ENCODE data around the gene ASXL2. TPM values are rescaled to one million over a fixed set of nuclear protein-coding genes. Genes with fewer than 3 reads are reported as not detected.

ASXL2 gene
- total RNA-seq, 1 donor from 2014 or later: 36.6 TPM

- no peak for DNase-seq (ENCODE audit: low spot score)
These were observed 71.3 kb downstream of the ASXL2 start for GRCh38 chr2:25806941-25807340.

GRCh38 chr2:25805987-25806386, 72.3 kb downstream of the ASXL2 start:
- no peak for DNase-seq (ENCODE audit: low spot score)

- no peak for DNase-seq (ENCODE audit: low spot score)
These were observed 73.9 kb downstream of the ASXL2 start for GRCh38 chr2:25804338-25804737.

GRCh38 chr2:25799301-25799700, 79.0 kb downstream of the ASXL2 start:
- no peak for DNase-seq (ENCODE audit: low spot score)

- no peak for DNase-seq (ENCODE audit: low spot score)
These were observed 80.4 kb downstream of the ASXL2 start for GRCh38 chr2:25797620-25798488.

- no peak for DNase-seq (ENCODE audit: low spot score)
These were observed 83.6 kb downstream of the ASXL2 start for GRCh38 chr2:25794544-25795276.

- DNase-seq (ENCODE audit: low spot score): no peak
These were observed 88.1 kb downstream of the ASXL2 start for GRCh38 chr2:25790074-25790790.

GRCh38 chr2:25788457-25788856, 89.8 kb downstream of the ASXL2 start:
- no peak for DNase-seq (ENCODE audit: low spot score)

GRCh38 chr2:25787020-25787419, 91.3 kb downstream of the ASXL2 start:
- DNase-seq (ENCODE audit: low spot score): no peak

GRCh38 chr2:25784404-25784803, 93.9 kb downstream of the ASXL2 start:
- no peak for DNase-seq (ENCODE audit: low spot score)

GRCh38 chr2:25777077-25777476, 101.2 kb downstream of the ASXL2 start:
- DNase-seq (ENCODE audit: low spot score): no peak

GRCh38 chr2:25772078-25772477, 106.2 kb downstream of the ASXL2 start:
- no peak for DNase-seq (ENCODE audit: low spot score)

- no peak for DNase-seq (ENCODE audit: low spot score)
These were observed 114.7 kb downstream of the ASXL2 start for GRCh38 chr2:25763575-25763974.

GRCh38 chr2:25760297-25760696, 118.0 kb downstream of the ASXL2 start:
- DNase-seq (ENCODE audit: low spot score): no peak

- DNase-seq (ENCODE audit: low spot score): no peak
These were observed 119.9 kb downstream of the ASXL2 start for GRCh38 chr2:25758348-25758747.

- DNase-seq (ENCODE audit: low spot score): no peak
These were observed 120.4 kb downstream of the ASXL2 start for GRCh38 chr2:25757906-25758305.

- no peak for DNase-seq (ENCODE audit: low spot score)
These were observed 121.8 kb downstream of the ASXL2 start for GRCh38 chr2:25756536-25756935.

GRCh38 chr2:25749676-25750075, 128.6 kb downstream of the ASXL2 start:
- no peak for DNase-seq (ENCODE audit: low spot score)

- no peak for DNase-seq (ENCODE audit: low spot score)
These were observed 134.2 kb downstream of the ASXL2 start for GRCh38 chr2:25744055-25744454.

- DNase-seq (ENCODE audit: low spot score): no peak
These were observed 135.0 kb downstream of the ASXL2 start for GRCh38 chr2:25743132-25743830.

GRCh38 chr2:25742501-25742900, 135.8 kb downstream of the ASXL2 start:
- no peak for DNase-seq (ENCODE audit: low spot score)
